Posterior cingulate gyrus (tissue), 11 donors: Measurements from ENCODE around the gene DDX27.

Source experiments
- DNase-seq, 10 donors: peaks; one replicate each; pipeline versions ENCODE4 v3.0.0 to v3.0.0-alpha.2; 2020 to 2021; ENCODE audit warnings: mixed read lengths in 3 of 10
- intact Hi-C: fragments of 100-400 bp; cut with DNase I; formaldehyde crosslinking; loops from one replicate; pipeline ENCODE4 v1.15.1; 2023

DDX27 gene

GRCh38 chr20:49199729-49200293, 19.4 kb upstream of the DDX27 start:
- no peak for DNase-seq
- intact Hi-C loops: no loop called here

- intact Hi-C loops: no loop called here
- no peak for DNase-seq
Measured at GRCh38 chr20:49203011-49203410, 16.2 kb upstream of the DDX27 start.

GRCh38 chr20:49203746-49204145, 15.5 kb upstream of the DDX27 start:
- DNase-seq: no peak
- intact Hi-C loops: no loop called here

- DNase-seq: peak in 2 of 10 donors; percentile 15 to 55
- intact Hi-C loops: no loop called here
Measured at GRCh38 chr20:49207076-49207475, 12.1 kb upstream of the DDX27 start.

- intact Hi-C loops: no loop called here
- DNase-seq: peak in 1 of 10 donors; percentile 10
Measured at GRCh38 chr20:49210101-49210756, 9.0 kb upstream of the DDX27 start.

- intact Hi-C loops: no loop called here
- no peak for DNase-seq
Measured at GRCh38 chr20:49210757-49211110, 8.5 kb upstream of the DDX27 start.

- DNase-seq: no peak
- intact Hi-C loops: no loop called here
Measured at GRCh38 chr20:49214571-49214970, 4.6 kb upstream of the DDX27 start.

GRCh38 chr20:49215232-49215631, 4.0 kb upstream of the DDX27 start:
- DNase-seq: no peak
- intact Hi-C loops: no loop called here

- peak; percentile 78 to 98 (median 96) for DNase-seq
- intact Hi-C loops: loop anchor here (1.0 kb wide), 1 partner anchor 84 kb away; no protein-coding TSS in a partner anchor
Measured at GRCh38 chr20:49216991-49217578, 2.1 kb upstream of the DDX27 start.

- peak in 5 of 10 donors; percentile 14 to 85 (median 67) for DNase-seq
- intact Hi-C loops: loop anchor here (1.0 to 2.0 kb wide), 2 partner anchors 30 to 60 kb away; partner anchors contain the start of genes STAU1 and ZNFX1
Measured at GRCh38 chr20:49218739-49219090, 501 bp upstream of the DDX27 start.

GRCh38 chr20:49219924-49220831, 962 bp downstream of the DDX27 start:
- intact Hi-C loops: loop anchor here (1.0 to 2.0 kb wide), 2 partner anchors 32 to 59 kb away; partner anchors contain the start of genes STAU1 and ZNFX1

GRCh38 chr20:49225896-49226295, 6.7 kb downstream of the DDX27 start:
- intact Hi-C loops: no loop called here

More at GRCh38 chr20:49219924-49220831, 962 bp downstream of the DDX27 start:
- peak in 1 of 10 donors; percentile 0 for DNase-seq

GRCh38 chr20:49228676-49229075, 9.5 kb downstream of the DDX27 start:
- intact Hi-C loops: no loop called here
- DNase-seq: peak in 1 of 10 donors; percentile 80

More at GRCh38 chr20:49225896-49226295, 6.7 kb downstream of the DDX27 start:
- peak in 1 of 10 donors; percentile 21 for DNase-seq

GRCh38 chr20:49229381-49229780, 10.2 kb downstream of the DDX27 start:
- no peak for DNase-seq
- intact Hi-C loops: no loop called here

GRCh38 chr20:49230021-49230420, 10.8 kb downstream of the DDX27 start:
- intact Hi-C loops: no loop called here
- DNase-seq: peak in 3 of 10 donors; percentile 51 to 75 (median 69)

GRCh38 chr20:49230561-49231133, 11.4 kb downstream of the DDX27 start:
- DNase-seq: peak in 3 of 10 donors; percentile 36 to 82 (median 48)
- intact Hi-C loops: no loop called here

GRCh38 chr20:49231471-49231870, 12.3 kb downstream of the DDX27 start:
- DNase-seq: no peak
- intact Hi-C loops: no loop called here

GRCh38 chr20:49233226-49233625, 14.0 kb downstream of the DDX27 start:
- DNase-seq: peak in 1 of 10 donors; percentile 15
- intact Hi-C loops: no loop called here

GRCh38 chr20:49234831-49235230, 15.6 kb downstream of the DDX27 start:
- DNase-seq: peak in 1 of 10 donors; percentile 75
- intact Hi-C loops: no loop called here

- DNase-seq: peak in 1 of 10 donors; percentile 26
- intact Hi-C loops: no loop called here
Measured at GRCh38 chr20:49236301-49236700, 17.1 kb downstream of the DDX27 start.
